Measurements from ENCODE around the gene MAP4K4.

DNA sequence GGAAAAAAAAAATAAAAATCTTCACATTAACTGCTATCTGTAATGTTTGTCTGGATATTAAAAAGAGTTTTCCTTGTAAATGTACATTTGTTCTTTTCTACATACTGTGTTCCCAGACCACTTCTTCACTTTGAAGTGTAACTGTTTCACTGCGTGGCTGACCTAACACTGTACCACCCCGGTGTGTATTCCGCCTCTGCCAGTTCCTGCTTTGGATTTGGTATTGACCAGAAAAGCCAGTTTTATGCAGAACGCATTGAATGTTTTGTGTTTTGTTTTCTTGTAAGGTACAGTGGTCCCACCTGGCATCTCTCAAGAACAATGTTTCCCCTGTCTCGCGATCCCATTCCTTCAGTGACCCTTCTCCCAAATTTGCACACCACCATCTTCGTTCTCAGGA, 166.0 kb downstream of the MAP4K4 start:
- TF ChIP-seq, protein P1, sequence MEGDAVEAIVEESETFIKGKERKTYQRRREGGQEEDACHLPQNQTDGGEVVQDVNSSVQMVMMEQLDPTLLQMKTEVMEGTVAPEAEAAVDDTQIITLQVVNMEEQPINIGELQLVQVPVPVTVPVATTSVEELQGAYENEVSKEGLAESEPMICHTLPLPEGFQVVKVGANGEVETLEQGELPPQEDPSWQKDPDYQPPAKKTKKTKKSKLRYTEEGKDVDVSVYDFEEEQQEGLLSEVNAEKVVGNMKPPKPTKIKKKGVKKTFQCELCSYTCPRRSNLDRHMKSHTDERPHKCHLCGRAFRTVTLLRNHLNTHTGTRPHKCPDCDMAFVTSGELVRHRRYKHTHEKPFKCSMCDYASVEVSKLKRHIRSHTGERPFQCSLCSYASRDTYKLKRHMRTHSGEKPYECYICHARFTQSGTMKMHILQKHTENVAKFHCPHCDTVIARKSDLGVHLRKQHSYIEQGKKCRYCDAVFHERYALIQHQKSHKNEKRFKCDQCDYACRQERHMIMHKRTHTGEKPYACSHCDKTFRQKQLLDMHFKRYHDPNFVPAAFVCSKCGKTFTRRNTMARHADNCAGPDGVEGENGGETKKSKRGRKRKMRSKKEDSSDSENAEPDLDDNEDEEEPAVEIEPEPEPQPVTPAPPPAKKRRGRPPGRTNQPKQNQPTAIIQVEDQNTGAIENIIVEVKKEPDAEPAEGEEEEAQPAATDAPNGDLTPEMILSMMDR (IDR thresholded peaks at IDR 0.05): no peak
- TF ChIP-seq POLR2AphosphoS5 (IDR thresholded peaks at IDR 0.05) (no peak), EP300 (IDR thresholded peaks at IDR 0.05) (no peak), POLR2A (IDR thresholded peaks at IDR 0.05) (no peak)

Data from stomach (tissue), 4 donors.